ENCODE measurements around the gene TGFBR1.

Gene TGFBR1

GRCh38 chr9:99128133-99128406, 23.2 kb downstream of the TGFBR1 start:
- no peak for ATAC-seq
- TF ChIP-seq ESRRG (CRISPR knock-in tag; IDR thresholded peaks at IDR 0.05) (no peak), BACH2 (CRISPR knock-in tag; IDR thresholded peaks at IDR 0.05; ENCODE audit: borderline replicate concordance) (no peak), SNAI2 (CRISPR knock-in tag; IDR thresholded peaks at IDR 0.05) (no peak), ZNF8 (CRISPR knock-in tag; IDR thresholded peaks at IDR 0.05) (no peak), ISL1 (CRISPR knock-in tag; IDR thresholded peaks at IDR 0.05) (no peak), GLIS3 (CRISPR knock-in tag; IDR thresholded peaks at IDR 0.05) (no peak), ZFP3 (CRISPR knock-in tag; IDR thresholded peaks at IDR 0.05) (no peak)

- TF ChIP-seq CREB5 (CRISPR knock-in tag; IDR thresholded peaks at IDR 0.05; ENCODE audit: low read depth) = no peak
- no peak for TF ChIP-seq ZC3H10 (CRISPR knock-in tag; IDR thresholded peaks at IDR 0.05)
- TF ChIP-seq TSHZ2 (CRISPR knock-in tag; IDR thresholded peaks at IDR 0.05) = no peak
- TF ChIP-seq ESRRG (CRISPR knock-in tag; IDR thresholded peaks at IDR 0.05) = no peak
- TF ChIP-seq TCF4 (CRISPR knock-in tag; IDR thresholded peaks at IDR 0.05; ENCODE audit: borderline replicate concordance) = no peak
- no peak for TF ChIP-seq ZNF70 (CRISPR knock-in tag; IDR thresholded peaks at IDR 0.05)
- TF ChIP-seq CSDC2 (CRISPR knock-in tag; IDR thresholded peaks at IDR 0.05) = no peak
- TF ChIP-seq ZFP3 (CRISPR knock-in tag; IDR thresholded peaks at IDR 0.05) = no peak
- no peak for TF ChIP-seq RARB (CRISPR knock-in tag; IDR thresholded peaks at IDR 0.05)
- no peak for TF ChIP-seq TOX (CRISPR knock-in tag; IDR thresholded peaks at IDR 0.05; ENCODE audit: borderline replicate concordance)
- TF ChIP-seq POU6F1 (CRISPR knock-in tag; IDR thresholded peaks at IDR 0.05; ENCODE audit: borderline replicate concordance, low read depth) = no peak
- TF ChIP-seq ZNF565 (CRISPR knock-in tag; conservative IDR thresholded peaks at IDR 0.05; ENCODE audit: low read depth) = no peak
- no peak for TF ChIP-seq OSR1 (CRISPR knock-in tag; IDR thresholded peaks at IDR 0.05)
- TF ChIP-seq BACH2 (CRISPR knock-in tag; IDR thresholded peaks at IDR 0.05; ENCODE audit: borderline replicate concordance) = no peak
- no peak for TF ChIP-seq PPARA (CRISPR knock-in tag; IDR thresholded peaks at IDR 0.05; ENCODE audit: borderline replicate concordance)
- no peak for TF ChIP-seq ZFP30 (CRISPR knock-in tag; IDR thresholded peaks at IDR 0.05)
- no peak for TF ChIP-seq ARNTL (CRISPR knock-in tag; IDR thresholded peaks at IDR 0.05; ENCODE audit: borderline replicate concordance, low read depth)
- no peak for TF ChIP-seq ISL1 (CRISPR knock-in tag; IDR thresholded peaks at IDR 0.05)
- TF ChIP-seq ZNF8 (CRISPR knock-in tag; IDR thresholded peaks at IDR 0.05) = no peak
- ATAC-seq = no peak
Observed at GRCh38 chr9:99129091-99129490, 24.2 kb downstream of the TGFBR1 start.

GRCh38 chr9:99130069-99130468, 25.2 kb downstream of the TGFBR1 start:
- ATAC-seq = no peak
- TF ChIP-seq OSR1 (CRISPR knock-in tag; IDR thresholded peaks at IDR 0.05) = no peak
- no peak for TF ChIP-seq TSHZ2 (CRISPR knock-in tag; IDR thresholded peaks at IDR 0.05)

GRCh38 chr9:99133145-99133544, 28.2 kb downstream of the TGFBR1 start:
- ATAC-seq = no peak
- no peak for TF ChIP-seq ZFP3 (CRISPR knock-in tag; IDR thresholded peaks at IDR 0.05)
- TF ChIP-seq ESRRG (CRISPR knock-in tag; IDR thresholded peaks at IDR 0.05) = no peak
- no peak for TF ChIP-seq CREB5 (CRISPR knock-in tag; IDR thresholded peaks at IDR 0.05; ENCODE audit: low read depth)
- no peak for TF ChIP-seq CSDC2 (CRISPR knock-in tag; IDR thresholded peaks at IDR 0.05)
- TF ChIP-seq PATZ1 (CRISPR knock-in tag; IDR thresholded peaks at IDR 0.05; ENCODE audit: borderline replicate concordance) = no peak
- TF ChIP-seq ZFP30 (CRISPR knock-in tag; IDR thresholded peaks at IDR 0.05) = no peak

Measured in SK-N-SH treated with all-trans-retinoic acid at 6 μM for 48 hours (cell line).